GM23338 (cell line): ENCODE results near the gene DNAJC17.

Source experiments
- NANOG ChIP-seq: IDR thresholded peaks from 2 replicates; pipeline ENCODE4 v1.6.1; 2016; ENCODE audit warnings: antibody characterized with exemption, borderline replicate concordance
- POLR2AphosphoS5 ChIP-seq: IDR thresholded peaks from 2 replicates; pipeline ENCODE4 v1.6.1; 2016; ENCODE audit warnings: antibody characterized with exemption, low read depth
- TF ChIP-seq, protein P1 (sequence below), 2 experiments: fragments of 200-600 bp in 1 of 2; sonication (generic) in 1 of 2; conservative IDR thresholded peaks; 2 replicates each; pipeline versions ENCODE4 v1.5.1 to v1.6.1; 2016 to 2017; ENCODE audit warnings: antibody characterized with exemption in 2 of 2, low read depth in 2 of 2, mild to moderate bottlenecking in 2 of 2, moderate library complexity in 1 of 2
- TF ChIP-seq, protein P2 (sequence below): fragments of 250-450 bp; sonication (Bioruptor Pico); IDR thresholded peaks from 2 replicates; pipeline ENCODE4 v1.5.0; 2020; ENCODE audit warnings: mild to moderate bottlenecking, moderate library complexity
- TF ChIP-seq, protein P3 (sequence below): IDR thresholded peaks from 2 replicates; pipeline ENCODE4 v1.6.1; 2016; ENCODE audit warnings: antibody characterized with exemption

DNA sequence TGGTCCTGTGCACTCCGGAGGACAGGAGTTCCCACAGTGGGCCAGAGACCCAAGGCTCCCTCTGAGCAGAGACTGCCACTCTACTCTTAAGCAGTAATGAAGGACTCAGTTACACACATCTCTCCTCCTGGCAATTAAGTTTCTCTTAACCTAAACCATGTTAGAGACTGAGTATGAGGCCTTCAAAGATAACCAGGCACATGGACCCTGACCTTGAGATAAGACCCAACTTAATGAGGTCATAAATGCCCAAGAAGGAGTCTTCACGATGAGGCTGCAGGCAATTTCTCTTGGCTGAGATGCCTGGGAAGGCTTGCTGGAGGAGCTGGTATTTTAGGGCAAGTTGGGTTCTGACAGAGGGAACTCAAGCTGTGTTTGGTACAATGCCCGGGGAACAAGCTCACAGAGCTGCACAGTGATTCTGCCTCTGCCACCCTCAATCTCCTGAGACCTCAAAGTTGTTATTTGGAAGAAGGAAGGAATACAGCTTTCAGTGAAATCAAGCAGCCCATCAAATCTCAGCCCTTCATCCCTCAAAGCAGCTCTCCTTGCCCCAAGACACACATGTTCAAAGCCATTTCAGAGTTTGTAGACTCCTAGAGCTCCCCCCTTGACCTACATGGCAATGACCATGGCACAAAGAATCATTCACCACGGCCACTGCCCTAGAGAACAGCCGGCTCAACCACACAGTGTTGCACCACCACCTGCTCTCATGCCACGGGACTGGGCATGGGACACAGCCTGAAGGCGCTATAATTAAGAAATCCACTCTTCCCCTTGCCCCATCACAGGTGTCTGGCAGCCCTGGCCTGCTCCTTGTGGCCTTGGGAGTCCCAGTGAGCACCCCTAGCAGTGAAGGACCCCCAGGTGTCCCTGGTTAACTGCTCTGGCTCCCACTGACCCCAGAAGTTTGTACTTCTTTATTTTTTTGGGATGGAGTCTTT, 59.3 kb downstream of the DNAJC17 start:
- TF ChIP-seq, protein P1, sequence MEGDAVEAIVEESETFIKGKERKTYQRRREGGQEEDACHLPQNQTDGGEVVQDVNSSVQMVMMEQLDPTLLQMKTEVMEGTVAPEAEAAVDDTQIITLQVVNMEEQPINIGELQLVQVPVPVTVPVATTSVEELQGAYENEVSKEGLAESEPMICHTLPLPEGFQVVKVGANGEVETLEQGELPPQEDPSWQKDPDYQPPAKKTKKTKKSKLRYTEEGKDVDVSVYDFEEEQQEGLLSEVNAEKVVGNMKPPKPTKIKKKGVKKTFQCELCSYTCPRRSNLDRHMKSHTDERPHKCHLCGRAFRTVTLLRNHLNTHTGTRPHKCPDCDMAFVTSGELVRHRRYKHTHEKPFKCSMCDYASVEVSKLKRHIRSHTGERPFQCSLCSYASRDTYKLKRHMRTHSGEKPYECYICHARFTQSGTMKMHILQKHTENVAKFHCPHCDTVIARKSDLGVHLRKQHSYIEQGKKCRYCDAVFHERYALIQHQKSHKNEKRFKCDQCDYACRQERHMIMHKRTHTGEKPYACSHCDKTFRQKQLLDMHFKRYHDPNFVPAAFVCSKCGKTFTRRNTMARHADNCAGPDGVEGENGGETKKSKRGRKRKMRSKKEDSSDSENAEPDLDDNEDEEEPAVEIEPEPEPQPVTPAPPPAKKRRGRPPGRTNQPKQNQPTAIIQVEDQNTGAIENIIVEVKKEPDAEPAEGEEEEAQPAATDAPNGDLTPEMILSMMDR (conservative IDR thresholded peaks at IDR 0.05; ENCODE audit: low read depth in 2 of 2) = no peak
- TF ChIP-seq POLR2AphosphoS5 (no peak), NANOG (no peak)
- TF ChIP-seq, protein P2, sequence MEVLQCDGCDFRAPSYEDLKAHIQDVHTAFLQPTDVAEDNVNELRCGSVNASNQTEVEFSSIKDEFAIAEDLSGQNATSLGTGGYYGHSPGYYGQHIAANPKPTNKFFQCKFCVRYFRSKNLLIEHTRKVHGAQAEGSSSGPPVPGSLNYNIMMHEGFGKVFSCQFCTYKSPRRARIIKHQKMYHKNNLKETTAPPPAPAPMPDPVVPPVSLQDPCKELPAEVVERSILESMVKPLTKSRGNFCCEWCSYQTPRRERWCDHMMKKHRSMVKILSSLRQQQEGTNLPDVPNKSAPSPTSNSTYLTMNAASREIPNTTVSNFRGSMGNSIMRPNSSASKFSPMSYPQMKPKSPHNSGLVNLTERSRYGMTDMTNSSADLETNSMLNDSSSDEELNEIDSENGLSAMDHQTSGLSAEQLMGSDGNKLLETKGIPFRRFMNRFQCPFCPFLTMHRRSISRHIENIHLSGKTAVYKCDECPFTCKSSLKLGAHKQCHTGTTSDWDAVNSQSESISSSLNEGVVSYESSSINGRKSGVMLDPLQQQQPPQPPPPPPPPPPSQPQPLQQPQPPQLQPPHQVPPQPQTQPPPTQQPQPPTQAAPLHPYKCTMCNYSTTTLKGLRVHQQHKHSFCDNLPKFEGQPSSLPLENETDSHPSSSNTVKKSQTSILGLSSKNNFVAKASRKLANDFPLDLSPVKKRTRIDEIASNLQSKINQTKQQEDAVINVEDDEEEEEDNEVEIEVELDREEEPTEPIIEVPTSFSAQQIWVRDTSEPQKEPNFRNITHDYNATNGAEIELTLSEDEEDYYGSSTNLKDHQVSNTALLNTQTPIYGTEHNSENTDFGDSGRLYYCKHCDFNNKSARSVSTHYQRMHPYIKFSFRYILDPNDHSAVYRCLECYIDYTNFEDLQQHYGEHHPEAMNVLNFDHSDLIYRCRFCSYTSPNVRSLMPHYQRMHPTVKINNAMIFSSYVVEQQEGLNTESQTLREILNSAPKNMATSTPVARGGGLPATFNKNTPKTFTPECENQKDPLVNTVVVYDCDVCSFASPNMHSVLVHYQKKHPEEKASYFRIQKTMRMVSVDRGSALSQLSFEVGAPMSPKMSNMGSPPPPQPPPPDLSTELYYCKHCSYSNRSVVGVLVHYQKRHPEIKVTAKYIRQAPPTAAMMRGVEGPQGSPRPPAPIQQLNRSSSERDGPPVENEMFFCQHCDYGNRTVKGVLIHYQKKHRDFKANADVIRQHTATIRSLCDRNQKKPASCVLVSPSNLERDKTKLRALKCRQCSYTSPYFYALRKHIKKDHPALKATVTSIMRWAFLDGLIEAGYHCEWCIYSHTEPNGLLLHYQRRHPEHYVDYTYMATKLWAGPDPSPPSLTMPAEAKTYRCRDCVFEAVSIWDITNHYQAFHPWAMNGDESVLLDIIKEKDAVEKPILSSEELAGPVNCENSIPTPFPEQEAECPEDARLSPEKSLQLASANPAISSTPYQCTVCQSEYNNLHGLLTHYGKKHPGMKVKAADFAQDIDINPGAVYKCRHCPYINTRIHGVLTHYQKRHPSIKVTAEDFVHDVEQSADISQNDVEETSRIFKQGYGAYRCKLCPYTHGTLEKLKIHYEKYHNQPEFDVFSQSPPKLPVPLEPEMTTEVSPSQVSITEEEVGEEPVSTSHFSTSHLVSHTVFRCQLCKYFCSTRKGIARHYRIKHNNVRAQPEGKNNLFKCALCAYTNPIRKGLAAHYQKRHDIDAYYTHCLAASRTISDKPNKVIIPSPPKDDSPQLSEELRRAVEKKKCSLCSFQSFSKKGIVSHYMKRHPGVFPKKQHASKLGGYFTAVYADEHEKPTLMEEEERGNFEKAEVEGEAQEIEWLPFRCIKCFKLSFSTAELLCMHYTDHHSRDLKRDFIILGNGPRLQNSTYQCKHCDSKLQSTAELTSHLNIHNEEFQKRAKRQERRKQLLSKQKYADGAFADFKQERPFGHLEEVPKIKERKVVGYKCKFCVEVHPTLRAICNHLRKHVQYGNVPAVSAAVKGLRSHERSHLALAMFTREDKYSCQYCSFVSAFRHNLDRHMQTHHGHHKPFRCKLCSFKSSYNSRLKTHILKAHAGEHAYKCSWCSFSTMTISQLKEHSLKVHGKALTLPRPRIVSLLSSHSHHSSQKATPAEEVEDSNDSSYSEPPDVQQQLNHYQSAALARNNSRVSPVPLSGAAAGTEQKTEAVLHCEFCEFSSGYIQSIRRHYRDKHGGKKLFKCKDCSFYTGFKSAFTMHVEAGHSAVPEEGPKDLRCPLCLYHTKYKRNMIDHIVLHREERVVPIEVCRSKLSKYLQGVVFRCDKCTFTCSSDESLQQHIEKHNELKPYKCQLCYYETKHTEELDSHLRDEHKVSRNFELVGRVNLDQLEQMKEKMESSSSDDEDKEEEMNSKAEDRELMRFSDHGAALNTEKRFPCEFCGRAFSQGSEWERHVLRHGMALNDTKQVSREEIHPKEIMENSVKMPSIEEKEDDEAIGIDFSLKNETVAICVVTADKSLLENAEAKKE (CRISPR knock-in tag) = no peak
- TF ChIP-seq, protein P3, sequence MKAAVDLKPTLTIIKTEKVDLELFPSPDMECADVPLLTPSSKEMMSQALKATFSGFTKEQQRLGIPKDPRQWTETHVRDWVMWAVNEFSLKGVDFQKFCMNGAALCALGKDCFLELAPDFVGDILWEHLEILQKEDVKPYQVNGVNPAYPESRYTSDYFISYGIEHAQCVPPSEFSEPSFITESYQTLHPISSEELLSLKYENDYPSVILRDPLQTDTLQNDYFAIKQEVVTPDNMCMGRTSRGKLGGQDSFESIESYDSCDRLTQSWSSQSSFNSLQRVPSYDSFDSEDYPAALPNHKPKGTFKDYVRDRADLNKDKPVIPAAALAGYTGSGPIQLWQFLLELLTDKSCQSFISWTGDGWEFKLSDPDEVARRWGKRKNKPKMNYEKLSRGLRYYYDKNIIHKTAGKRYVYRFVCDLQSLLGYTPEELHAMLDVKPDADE = no peak
